Astrocyte of the spinal cord (primary cell): ENCODE results near the gene MTPN.
A peak's percentile ranks its signal among the peaks of the same experiment; 100 is the strongest.

Experiments used
- DNase-seq: peaks from one replicate; pipeline ENCODE4 v3.0.0; 2011; ENCODE audit warnings: low read depth, low spot score
- H3K4me3 ChIP-seq: 2 replicates; pipeline ENCODE4 v1.5.1; 2011; ENCODE audit warnings: low read depth, mild to moderate bottlenecking, low read length, moderate library complexity
- in situ Hi-C: cut with HindIII; loops from 2 replicates; pipeline ENCODE4 v1.10.0; 2017; ENCODE audit warnings: low sequenced_read_pairs
- TF ChIP-seq, protein P1 (sequence below): IDR thresholded peaks from 2 replicates; pipeline ENCODE4 v1.5.1; 2012; ENCODE audit warnings: low read depth, mild to moderate bottlenecking, low read length, inconsistent platforms

The MTPN gene

DNA sequence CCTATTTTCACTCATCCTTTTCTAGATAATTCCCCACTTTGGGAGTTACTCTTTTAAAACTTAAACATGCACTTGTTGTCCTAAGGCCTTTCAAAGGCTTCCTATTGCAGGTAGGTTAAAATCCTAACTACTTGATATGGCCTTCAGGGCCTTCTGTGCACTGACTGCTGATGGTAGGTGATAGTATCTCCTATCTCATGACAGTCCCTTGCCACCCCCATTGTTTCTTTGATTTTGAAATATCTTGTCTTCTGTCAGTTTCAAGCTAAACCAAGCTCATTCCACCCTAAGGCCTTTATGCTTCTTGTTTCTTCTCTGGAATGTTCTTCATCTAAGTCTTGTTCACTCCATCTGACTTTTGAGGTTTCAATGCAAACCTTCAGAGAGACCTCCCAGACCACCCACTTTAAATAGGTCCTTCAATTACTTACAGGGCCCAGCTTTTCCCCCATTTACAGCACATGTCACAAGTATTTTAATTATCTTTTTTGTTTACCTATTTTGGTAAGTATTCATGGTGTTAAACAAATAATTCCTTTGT lies 2.4 kb upstream of the MTPN start:
- TF ChIP-seq, protein P1, sequence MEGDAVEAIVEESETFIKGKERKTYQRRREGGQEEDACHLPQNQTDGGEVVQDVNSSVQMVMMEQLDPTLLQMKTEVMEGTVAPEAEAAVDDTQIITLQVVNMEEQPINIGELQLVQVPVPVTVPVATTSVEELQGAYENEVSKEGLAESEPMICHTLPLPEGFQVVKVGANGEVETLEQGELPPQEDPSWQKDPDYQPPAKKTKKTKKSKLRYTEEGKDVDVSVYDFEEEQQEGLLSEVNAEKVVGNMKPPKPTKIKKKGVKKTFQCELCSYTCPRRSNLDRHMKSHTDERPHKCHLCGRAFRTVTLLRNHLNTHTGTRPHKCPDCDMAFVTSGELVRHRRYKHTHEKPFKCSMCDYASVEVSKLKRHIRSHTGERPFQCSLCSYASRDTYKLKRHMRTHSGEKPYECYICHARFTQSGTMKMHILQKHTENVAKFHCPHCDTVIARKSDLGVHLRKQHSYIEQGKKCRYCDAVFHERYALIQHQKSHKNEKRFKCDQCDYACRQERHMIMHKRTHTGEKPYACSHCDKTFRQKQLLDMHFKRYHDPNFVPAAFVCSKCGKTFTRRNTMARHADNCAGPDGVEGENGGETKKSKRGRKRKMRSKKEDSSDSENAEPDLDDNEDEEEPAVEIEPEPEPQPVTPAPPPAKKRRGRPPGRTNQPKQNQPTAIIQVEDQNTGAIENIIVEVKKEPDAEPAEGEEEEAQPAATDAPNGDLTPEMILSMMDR = no peak
- no peak for DNase-seq
- in situ Hi-C loops = no loop called here
- no peak overlapping the region for H3K4me3 ChIP-seq

- TF ChIP-seq, protein P1 = no peak
- no peak for DNase-seq
- in situ Hi-C loops = no loop called here
- no peak overlapping the region for H3K4me3 ChIP-seq
These were observed 1.5 kb upstream of the MTPN start for GRCh38 chr7:135978624-135979023.

DNA sequence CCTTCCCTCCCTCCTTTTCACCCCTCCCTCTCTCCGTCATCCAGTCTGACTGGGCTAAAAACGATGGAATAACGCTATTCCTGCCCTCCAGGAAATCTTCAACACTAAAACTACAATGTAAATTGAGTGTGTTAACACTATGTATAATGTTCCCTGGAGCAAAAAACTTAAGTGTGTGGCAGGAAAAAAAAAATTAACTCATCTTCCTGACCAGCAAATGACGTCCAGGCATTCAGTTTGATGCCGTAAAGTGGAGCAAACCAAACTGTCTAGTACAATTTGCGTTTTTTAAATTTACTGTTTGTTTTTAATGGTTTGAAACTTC lies 545 bp upstream of the MTPN start:
- in situ Hi-C loops = no loop called here
- DNase-seq = no peak
- peak overlapping the region; percentile 73 for H3K4me3 ChIP-seq
- TF ChIP-seq, protein P1 = no peak

DNA sequence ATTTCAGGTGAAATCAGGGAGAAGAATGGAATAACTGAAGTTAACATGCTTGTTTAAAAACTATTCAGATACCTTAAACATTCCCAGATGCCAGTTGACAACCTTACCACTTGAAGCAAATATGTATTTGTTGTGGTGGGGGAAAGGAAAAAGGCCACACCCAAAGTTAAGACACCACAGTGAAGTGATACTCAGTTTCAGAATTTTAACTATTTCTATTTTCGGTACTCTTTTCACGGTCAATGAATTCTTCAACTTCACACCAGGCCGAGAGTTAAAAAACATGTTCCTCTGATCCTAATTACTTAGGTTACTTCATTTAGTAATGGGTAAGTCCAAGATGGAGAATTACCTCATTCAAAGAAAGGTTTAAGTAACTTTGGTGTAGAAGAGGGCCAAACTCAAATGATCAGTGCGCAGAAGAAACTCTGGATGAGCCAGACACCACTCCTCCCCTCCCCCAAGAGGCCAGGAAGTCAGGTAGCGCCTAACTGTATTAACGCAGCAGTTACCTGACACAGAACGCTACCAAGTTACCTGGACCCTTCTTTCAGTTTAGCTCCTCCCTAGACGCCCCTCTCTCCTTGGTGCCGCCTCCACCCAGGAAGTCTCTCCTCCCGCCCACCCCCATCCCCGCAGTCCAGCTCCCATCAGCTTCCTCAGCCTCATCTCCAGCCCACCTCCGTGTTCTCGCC lies 700 bp downstream of the MTPN start:
- peak overlapping the region; percentile 73 for H3K4me3 ChIP-seq
- no peak for DNase-seq
- in situ Hi-C loops = no loop called here
- TF ChIP-seq, protein P1 = no peak

- TF ChIP-seq, protein P1 = no peak
- in situ Hi-C loops = no loop called here
- no peak overlapping the region for H3K4me3 ChIP-seq
- no peak for DNase-seq
These were observed 2.0 kb downstream of the MTPN start for GRCh38 chr7:135975166-135975565.

GRCh38 chr7:135974667-135975066 lies 2.5 kb downstream of the MTPN start:
- TF ChIP-seq, protein P1 = no peak
- no peak for DNase-seq
- in situ Hi-C loops = no loop called here
- H3K4me3 ChIP-seq = no peak overlapping the region
